Osteoblast (primary cell): ENCODE data around the gene DNAJC5. TPM values are rescaled to one million over a fixed set of nuclear protein-coding genes. Genes with fewer than 3 reads are reported as not detected.

ENCODE experiments used
- DNase-seq: peaks from one replicate; pipeline ENCODE4 v3.0.0; 2011; ENCODE audit warnings: low spot score, mixed read lengths; ENCODE audit not compliant: insufficient read length; ENCODE audit errors: missing footprints
- H2AFZ ChIP-seq: 2 replicates; pipeline ENCODE4 v1.6.0; 2011; ENCODE audit warnings: mild to moderate bottlenecking, low read length
- H3K27ac ChIP-seq: 2 replicates; pipeline ENCODE4 v1.5.1; 2011; ENCODE audit warnings: mild to moderate bottlenecking, low read depth, low read length, moderate library complexity
- H3K27me3 ChIP-seq: 2 replicates; pipeline ENCODE4 v1.6.0; 2012; ENCODE audit warnings: mild to moderate bottlenecking, control low read depth, inconsistent platforms, low read length, moderate library complexity; ENCODE audit not compliant: insufficient read depth
- H3K36me3 ChIP-seq: 2 replicates; pipeline ENCODE4 v1.5.1; 2011; ENCODE audit warnings: mild to moderate bottlenecking, low read length, control low read depth, moderate library complexity; ENCODE audit not compliant: insufficient read depth
- H3K4me1 ChIP-seq: 2 replicates; pipeline ENCODE4 v1.5.1; 2011; ENCODE audit warnings: mild to moderate bottlenecking, low read length, control low read depth, moderate library complexity; ENCODE audit not compliant: insufficient read depth
- H3K4me2 ChIP-seq: 2 replicates; pipeline ENCODE4 v1.6.0; 2011; ENCODE audit warnings: mild to moderate bottlenecking, low read length; ENCODE audit not compliant: insufficient read depth
- H3K4me3 ChIP-seq: fragments of 200-600 bp; sonication (generic); 3 replicates; pipeline ENCODE4 v1.5.1; 2012; ENCODE audit warnings: mild to moderate bottlenecking, low read length, inconsistent platforms; ENCODE audit not compliant: insufficient read depth
- H3K79me2 ChIP-seq: 2 replicates; pipeline ENCODE4 v1.6.0; 2012; ENCODE audit warnings: mild to moderate bottlenecking, low read length, control low read depth, inconsistent platforms; ENCODE audit not compliant: insufficient read depth
- H3K9me3 ChIP-seq: 2 replicates; pipeline ENCODE4 v1.5.1; 2011; ENCODE audit warnings: low read depth, low read length, control low read depth
- H4K20me1 ChIP-seq: 2 replicates; pipeline ENCODE4 v1.6.0; 2012; ENCODE audit warnings: mild to moderate bottlenecking, low read length, control low read depth; ENCODE audit not compliant: insufficient read depth
- CTCF ChIP-seq: IDR thresholded peaks from 2 replicates; pipeline ENCODE4 v1.5.1; 2011; ENCODE audit warnings: mild to moderate bottlenecking, low read depth, low read length, moderate library complexity; ENCODE audit errors: extremely low read depth
- total RNA-seq: library from RNA; depleted of rRNA; stranded (reverse); fragments of >200 nt; gene quantifications from 2 replicates; pipeline ENCODE4 v1.2.3, GENCODE V29; 2012

Gene DNAJC5
- total RNA-seq, 1 donor: 53.9 TPM

- Histone ChIP-seq H2AFZ (no peak overlapping the region), H3K27ac (peak overlapping the region; percentile 62), H3K4me1 (peaks cover 15% of the 10 kb centered on the region), H4K20me1 (peaks cover 55% of the 10 kb centered on the region), H3K9me3 (no peaks in the 10 kb centered on the region), H3K27me3 (no peaks in the 10 kb centered on the region), H3K79me2 (peaks cover 60% of the 10 kb centered on the region), H3K4me3 (peak overlapping the region; percentile 71), H3K4me2 (peak overlapping the region; percentile 92), H3K36me3 (peaks cover 20% of the 10 kb centered on the region)
- TF ChIP-seq CTCF: no peak
- DNase-seq: peak; percentile 87
Measured at GRCh38 chr20:63896264-63897105, 1.6 kb downstream of the DNAJC5 start.

DNA sequence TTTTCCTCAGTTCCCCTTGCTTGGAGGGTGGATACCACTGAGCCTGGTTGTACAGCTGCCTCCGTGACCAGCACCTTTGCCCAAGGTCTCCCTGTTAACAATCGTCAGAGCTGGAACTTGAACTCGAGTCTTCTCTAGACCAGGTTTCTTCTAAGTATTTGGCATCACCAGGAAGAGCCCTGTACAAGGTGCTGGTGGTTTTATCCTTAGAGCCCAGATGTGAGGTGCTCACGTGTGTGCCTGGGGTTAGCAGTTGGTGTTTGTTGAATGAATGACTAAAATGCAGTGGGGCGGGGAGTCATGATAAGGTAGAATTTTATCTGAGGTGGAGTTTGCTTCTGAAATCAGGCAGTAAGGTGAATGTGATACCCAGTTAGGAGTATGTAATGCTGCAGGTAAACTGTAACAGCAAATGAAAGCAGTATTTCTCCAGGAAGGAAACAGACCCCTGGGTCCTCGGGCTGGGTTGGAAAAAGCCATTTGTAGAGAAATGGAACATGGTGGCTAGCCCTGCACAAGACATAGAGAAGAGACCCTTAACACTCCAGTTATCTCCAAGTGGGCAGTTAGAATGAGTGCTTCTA lies 3.1 kb downstream of the DNAJC5 start:
- Histone ChIP-seq H3K79me2 (peaks cover 73% of the 10 kb centered on the region), H3K4me3 (no peak overlapping the region), H3K27ac (peak overlapping the region; percentile 3), H3K36me3 (peaks cover 8% of the 10 kb centered on the region), H4K20me1 (peaks cover 60% of the 10 kb centered on the region), H3K9me3 (no peaks in the 10 kb centered on the region), H3K4me1 (peaks cover 15% of the 10 kb centered on the region), H3K4me2 (no peak overlapping the region), H2AFZ (no peak overlapping the region), H3K27me3 (no peaks in the 10 kb centered on the region)
- no peak for TF ChIP-seq CTCF
- DNase-seq: peak; percentile 6

DNA sequence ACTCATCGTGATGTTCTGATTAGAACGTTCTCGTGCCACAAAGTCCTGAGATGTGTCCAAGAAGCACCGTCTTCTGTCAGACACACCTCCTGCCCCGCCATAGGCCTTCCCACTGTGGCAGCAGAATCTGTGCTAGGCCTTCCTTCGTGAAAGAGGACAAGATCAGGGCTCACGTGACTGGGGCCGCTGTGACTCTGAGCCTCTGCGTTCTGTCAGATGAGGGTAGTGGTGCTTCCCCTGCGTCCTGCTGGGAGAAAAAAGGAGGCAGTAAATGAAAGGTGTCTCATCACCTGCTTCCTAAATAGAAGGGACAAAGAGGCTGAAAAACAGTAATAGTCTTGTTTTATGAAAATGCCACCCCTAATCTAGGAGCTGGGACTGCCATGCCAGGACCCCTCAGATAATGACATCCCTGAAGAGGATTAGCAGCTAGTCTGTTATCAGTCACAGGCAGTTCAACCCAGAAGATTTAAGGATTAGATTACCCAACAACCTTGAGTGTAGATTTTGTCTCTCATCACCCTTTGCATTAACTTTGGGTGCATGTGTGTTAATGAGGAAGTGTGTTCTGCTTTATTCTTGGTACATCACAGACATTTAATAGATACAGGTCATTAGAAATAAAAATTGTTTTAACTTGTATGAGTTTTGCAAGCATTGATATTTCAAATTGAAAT lies 4.1 kb downstream of the DNAJC5 start:
- Histone ChIP-seq H3K4me1 (peaks cover 14% of the 10 kb centered on the region), H4K20me1 (peaks cover 70% of the 10 kb centered on the region), H3K27me3 (no peaks in the 10 kb centered on the region), H3K79me2 (peaks cover 83% of the 10 kb centered on the region), H3K27ac (no peak overlapping the region), H3K4me2 (no peak overlapping the region), H3K4me3 (no peak overlapping the region), H2AFZ (no peak overlapping the region), H3K9me3 (no peaks in the 10 kb centered on the region), H3K36me3 (peaks cover 8% of the 10 kb centered on the region)
- TF ChIP-seq CTCF: no peak
- DNase-seq: peak; percentile 38

- peak; percentile 67 for DNase-seq
- Histone ChIP-seq H3K4me1 (peaks cover 10% of the 10 kb centered on the region), H2AFZ (no peak overlapping the region), H3K4me2 (no peak overlapping the region), H3K27me3 (no peaks in the 10 kb centered on the region), H3K4me3 (no peak overlapping the region), H3K9me3 (no peaks in the 10 kb centered on the region), H3K36me3 (peaks cover 17% of the 10 kb centered on the region), H4K20me1 (peaks cover 80% of the 10 kb centered on the region), H3K79me2 (peaks cover 97% of the 10 kb centered on the region), H3K27ac (no peak overlapping the region)
- no peak for TF ChIP-seq CTCF
Measured at GRCh38 chr20:63900413-63900812, 5.5 kb downstream of the DNAJC5 start.
